Endothelial cell of umbilical vein (primary cell): Measurements from ENCODE around the gene NLRP5. TPM values are rescaled to one million over a fixed set of nuclear protein-coding genes. Genes with fewer than 3 reads are reported as not detected.

Experiments used
- BruUV-seq: library from RNA; stranded (reverse); fragments of 400-500 nt; replicated peaks from 2 replicates; lab custom pipeline; 2021; lab: Mats Ljungman, UMichigan
- CTCF ChIA-PET: fragments of 300-600, 350-600 bp; sonication (Branson Sonifier 250); formaldehyde crosslinking; loops from one replicate; lab custom pipeline; 2021; ENCODE audit warnings: antibody characterized with exemption, inconsistent platforms; lab: Charles Lee
- POLR2A ChIA-PET: fragments of 300-600, 350-600 bp; sonication (Branson Sonifier 250); formaldehyde crosslinking; loops from one replicate; lab custom pipeline; 2021; ENCODE audit warnings: antibody characterized with exemption, inconsistent platforms; lab: Charles Lee
- DNase-seq: peaks from one replicate; pipeline ENCODE4 v3.0.0-alpha.2; 2011; ENCODE audit warnings: low read depth, low spot score
- FAIRE-seq: peaks from 2 replicates; lab custom pipeline; 2011; peaks lifted over from hg19 to GRCh38; lab: Jason Lieb, UNC
- H2AFZ ChIP-seq: 2 replicates; pipeline ENCODE4 v1.6.0; 2012; ENCODE audit warnings: low read depth, low read length, control low read depth, inconsistent platforms
- H3K27ac ChIP-seq: 2 replicates; pipeline ENCODE4 v1.5.1; 2011; ENCODE audit warnings: low read depth, mild to moderate bottlenecking, control low read depth, low read length, moderate library complexity; ENCODE audit not compliant: insufficient read depth
- H3K27me3 ChIP-seq, 2 experiments: 2 replicates each; pipeline versions ENCODE4 v1.6.0 to v1.6.1; 2011; ENCODE audit warnings: low read length in 2 of 2, mixed read lengths in 1 of 2; ENCODE audit not compliant: control insufficient read depth in 2 of 2, insufficient read depth in 2 of 2
- H3K36me3 ChIP-seq, 2 experiments: 2 replicates in 1 of 2; 3 replicates in 1 of 2; pipeline ENCODE4 v1.5.1; 2011; ENCODE audit warnings: low read length in 2 of 2, mild to moderate bottlenecking in 1 of 2, moderate library complexity in 1 of 2; ENCODE audit not compliant: control insufficient read depth in 2 of 2, insufficient read depth in 2 of 2; ENCODE audit errors: extremely low read depth in 1 of 2
- H3K4me1 ChIP-seq: 3 replicates; pipeline ENCODE4 v1.5.1; 2011; ENCODE audit warnings: mild to moderate bottlenecking, low read length; ENCODE audit not compliant: control insufficient read depth, insufficient read depth; ENCODE audit errors: extremely low read depth
- H3K4me2 ChIP-seq: 2 replicates; pipeline ENCODE4 v1.6.1; 2011; ENCODE audit warnings: low read length, control low read depth, mixed read lengths; ENCODE audit not compliant: insufficient read depth
- H3K4me3 ChIP-seq, 3 experiments: fragments of 200-600 bp in 1 of 3; sonication (generic), shearing (Covaris generic) in 1 of 3; replicated peaks in 1 of 3; 2 replicates each; pipeline ENCODE4 v1.5.1; 2011 to 2016; ENCODE audit warnings: control low read depth in 3 of 3, low read length in 3 of 3, mild to moderate bottlenecking in 2 of 3, inconsistent platforms in 1 of 3, low read depth in 1 of 3, moderate library complexity in 1 of 3; ENCODE audit not compliant: insufficient read depth in 1 of 3
- H3K79me2 ChIP-seq: 2 replicates; pipeline ENCODE4 v1.6.0; 2012; ENCODE audit warnings: low read length, inconsistent platforms; ENCODE audit not compliant: control insufficient read depth, insufficient read depth
- H3K9ac ChIP-seq: replicated peaks from 2 replicates; pipeline ENCODE3; 2011; ENCODE audit warnings: low read length, control low read depth; ENCODE audit not compliant: insufficient read depth; ENCODE audit errors: extremely low read depth
- H3K9me1 ChIP-seq: replicated peaks from 3 replicates; pipeline ENCODE4 v1.6.0; 2011; ENCODE audit warnings: mild to moderate bottlenecking, low read length; ENCODE audit not compliant: control insufficient read depth, insufficient read depth; ENCODE audit errors: extremely low read depth
- H3K9me3 ChIP-seq: replicated peaks from 2 replicates; pipeline ENCODE4 v1.5.1; 2012; ENCODE audit warnings: low read length, inconsistent platforms; ENCODE audit not compliant: control insufficient read depth, insufficient read depth
- H4K20me1 ChIP-seq: replicated peaks from 2 replicates; pipeline ENCODE3; 2011; ENCODE audit warnings: mild to moderate bottlenecking, low read length; ENCODE audit not compliant: control insufficient read depth, insufficient read depth; ENCODE audit errors: extremely low read depth
- EZH2 ChIP-seq: IDR thresholded peaks from 2 replicates; pipeline ENCODE4 v1.6.1; 2012; ENCODE audit warnings: borderline replicate concordance, low read depth, mild to moderate bottlenecking, moderate library complexity, low read length, inconsistent platforms; ENCODE audit not compliant: severe bottlenecking
- FOS ChIP-seq: IDR thresholded peaks from 2 replicates; pipeline ENCODE4 v1.6.1; 2011; ENCODE audit warnings: mild to moderate bottlenecking, low read length, moderate library complexity, borderline replicate concordance; ENCODE audit not compliant: insufficient read depth
- GATA2 ChIP-seq: IDR thresholded peaks from 2 replicates; pipeline ENCODE4 v1.7.0; 2011; ENCODE audit warnings: low read depth, mild to moderate bottlenecking, moderate library complexity, mixed read lengths, low read length; ENCODE audit not compliant: insufficient read length, insufficient read depth
- JUN ChIP-seq: IDR thresholded peaks from 2 replicates; pipeline ENCODE4 v1.6.1; 2011; ENCODE audit warnings: borderline replicate concordance, low read depth; ENCODE audit not compliant: insufficient read length, insufficient read depth
- MYC ChIP-seq: IDR thresholded peaks from one replicate; pipeline ENCODE4 v1.6.1; 2011; ENCODE audit warnings: mild to moderate bottlenecking, low read depth, low read length
- POLR2A ChIP-seq: IDR thresholded peaks from 2 replicates; pipeline ENCODE4 v1.6.1; 2012; ENCODE audit warnings: low read depth, mild to moderate bottlenecking, control low read depth, low read length
- POLR2AphosphoS5 ChIP-seq: IDR thresholded peaks from 2 replicates; pipeline ENCODE4 v1.6.1; 2012; ENCODE audit warnings: low read depth, mild to moderate bottlenecking, control low read depth, low read length, moderate library complexity; ENCODE audit not compliant: insufficient read depth
- dilution Hi-C: fragments of 300-500 bp; cut with MboI; formaldehyde crosslinking; loops from one replicate; pipeline ENCODE4 v1.15.0; 2019; ENCODE audit warnings: low sequenced_read_pairs; ENCODE audit not compliant: extremely low pct_ligation_motif_present
- intact Hi-C: fragments of 100-400 bp; cut with micrococcal nuclease; formaldehyde crosslinking; loops from one replicate; pipeline ENCODE4 v1.10.0; 2022
- polyA plus RNA-seq, 4 experiments: library from polyadenylated mRNA; depleted of rRNA in 3 of 4; stranded (reverse) in 3 of 4; unstranded in 1 of 4; fragments of >200 nt; gene quantifications; 2 replicates each; pipeline versions ENCODE4 v1.2.1 to v1.2.3, GENCODE V29; 2011 to 2012; ENCODE audit warnings: missing spikeins in 1 of 4
- total RNA-seq: library from RNA; stranded (reverse); gene quantifications from 2 replicates; pipeline ENCODE4 v1.2.3, GENCODE V29; 2021
- TF ChIP-seq, protein P1 (sequence below): IDR thresholded peaks from 2 replicates; pipeline ENCODE4 v1.6.1; 2011; ENCODE audit not compliant: insufficient read depth, insufficient read length
- TF ChIP-seq, protein P2 (sequence below), 2 donors: IDR thresholded peaks; 1 replicate in 1 of 2; 2 replicates in 1 of 2; pipeline ENCODE4 v1.5.1; 2011; ENCODE audit warnings: low read length in 2 of 2, mild to moderate bottlenecking in 2 of 2, moderate library complexity in 2 of 2, control low read depth in 1 of 2, inconsistent platforms in 1 of 2, low read depth in 1 of 2; ENCODE audit not compliant: insufficient read depth in 1 of 2; ENCODE audit errors: extremely low read depth in 1 of 2

The NLRP5 gene
- total and polyA plus RNA-seq, 2 donors (not counting 3 experiments of a cell fraction or from before 2014, with no cell fraction given) = not detected

DNA sequence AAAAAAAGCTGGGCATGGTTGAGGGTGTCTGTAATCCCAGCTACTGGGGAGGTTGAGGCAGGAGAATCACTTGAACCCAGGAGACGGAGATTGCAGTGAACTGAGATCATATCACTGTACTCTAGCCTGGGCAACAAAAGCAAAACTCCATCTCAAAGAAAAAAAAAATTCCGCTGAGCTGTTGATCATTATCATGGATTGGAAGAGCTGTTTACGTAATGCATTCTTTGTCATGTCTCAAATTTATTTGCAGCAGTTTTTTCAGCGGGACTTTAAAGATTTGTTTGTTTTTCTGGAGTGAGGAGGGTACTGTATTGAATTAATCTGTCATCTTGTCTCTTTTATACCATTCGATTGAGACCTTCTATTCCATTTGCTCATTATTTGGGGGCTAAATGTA is 4.3 kb downstream of the NLRP5 start:
- CTCF ChIA-PET = no interaction called here
- FAIRE-seq (no peak), DNase-seq (no peak)
- TF ChIP-seq POLR2AphosphoS5 (no peak), FOS (no peak), POLR2A (no peak), EZH2 (no peak), GATA2 (no peak), JUN (no peak), MYC (no peak)
- TF ChIP-seq, protein P1, sequence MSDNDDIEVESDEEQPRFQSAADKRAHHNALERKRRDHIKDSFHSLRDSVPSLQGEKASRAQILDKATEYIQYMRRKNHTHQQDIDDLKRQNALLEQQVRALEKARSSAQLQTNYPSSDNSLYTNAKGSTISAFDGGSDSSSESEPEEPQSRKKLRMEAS = no peak
- TF ChIP-seq, protein P2, sequence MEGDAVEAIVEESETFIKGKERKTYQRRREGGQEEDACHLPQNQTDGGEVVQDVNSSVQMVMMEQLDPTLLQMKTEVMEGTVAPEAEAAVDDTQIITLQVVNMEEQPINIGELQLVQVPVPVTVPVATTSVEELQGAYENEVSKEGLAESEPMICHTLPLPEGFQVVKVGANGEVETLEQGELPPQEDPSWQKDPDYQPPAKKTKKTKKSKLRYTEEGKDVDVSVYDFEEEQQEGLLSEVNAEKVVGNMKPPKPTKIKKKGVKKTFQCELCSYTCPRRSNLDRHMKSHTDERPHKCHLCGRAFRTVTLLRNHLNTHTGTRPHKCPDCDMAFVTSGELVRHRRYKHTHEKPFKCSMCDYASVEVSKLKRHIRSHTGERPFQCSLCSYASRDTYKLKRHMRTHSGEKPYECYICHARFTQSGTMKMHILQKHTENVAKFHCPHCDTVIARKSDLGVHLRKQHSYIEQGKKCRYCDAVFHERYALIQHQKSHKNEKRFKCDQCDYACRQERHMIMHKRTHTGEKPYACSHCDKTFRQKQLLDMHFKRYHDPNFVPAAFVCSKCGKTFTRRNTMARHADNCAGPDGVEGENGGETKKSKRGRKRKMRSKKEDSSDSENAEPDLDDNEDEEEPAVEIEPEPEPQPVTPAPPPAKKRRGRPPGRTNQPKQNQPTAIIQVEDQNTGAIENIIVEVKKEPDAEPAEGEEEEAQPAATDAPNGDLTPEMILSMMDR (IDR thresholded peaks at IDR 0.05; ENCODE audit: extremely low read depth in 1 of 2, insufficient read depth in 1 of 2, low read depth in 1 of 2, low read length in 2 of 2) = no peak
- dilution Hi-C loops (no loop called here), intact Hi-C loops (no loop called here)
- Histone ChIP-seq H3K27ac (no peak overlapping the region), H3K4me1 (no peaks in the 10 kb centered on the region), H3K9ac (no peak overlapping the region), H4K20me1 (no peaks in the 10 kb centered on the region), H3K27me3 (no peaks in the 10 kb centered on the region), H3K9me3 (no peaks in the 10 kb centered on the region), H3K9me1 (no peaks in the 10 kb centered on the region), H3K4me3 (no peak overlapping the region), H2AFZ (no peak overlapping the region), H3K36me3 (no peaks in the 10 kb centered on the region), H3K4me2 (no peak overlapping the region), H3K79me2 (no peaks in the 10 kb centered on the region)
- POLR2A ChIA-PET = no interaction called here
- no TSS peak for BruUV-seq
